ENCODE measurements around the gene BLOC1S2. TPM values are rescaled to one million over a fixed set of nuclear protein-coding genes. Genes with fewer than 3 reads are reported as not detected.

BLOC1S2 gene
- total RNA-seq, 1 donor from 2014 or later: 93.9 TPM

DNA sequence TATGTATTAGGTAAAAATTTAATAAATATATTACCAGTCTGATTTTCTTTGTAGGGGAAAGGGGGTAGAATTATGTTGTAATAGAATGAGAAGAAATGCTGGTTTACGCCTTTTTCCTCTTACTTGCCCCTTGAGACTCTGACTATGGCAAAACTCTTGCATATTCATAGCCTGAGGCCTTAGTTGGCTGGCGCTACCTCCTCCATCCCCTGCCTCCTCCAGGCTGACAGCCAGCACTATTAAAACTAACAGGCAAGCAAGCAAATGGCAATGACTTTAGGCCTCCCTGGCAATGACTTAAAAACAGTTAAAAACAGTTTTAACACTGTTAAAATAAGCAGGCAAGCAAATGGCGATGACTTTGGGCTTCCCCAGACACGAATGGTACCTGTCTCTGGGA lies 29.1 kb upstream of the BLOC1S2 start:
- no peak overlapping the region for H3K4me2 ChIP-seq (ENCODE audit: low read length)
- no peak overlapping the region for H3K27ac Mint-ChIP-seq (ENCODE audit: unreplicated experiment)
- no peaks in the 10 kb centered on the region for H3K36me3 ChIP-seq (ENCODE audit: insufficient read depth, low read length)
- no peak overlapping the region for H3K4me3 Mint-ChIP-seq (ENCODE audit: unreplicated experiment)
- DNase-seq (ENCODE audit: low read depth) (no peak), FAIRE-seq (no peak)
- H3K9me3 ChIP-seq (ENCODE audit: insufficient read depth, low read depth, low read length): no peaks in the 10 kb centered on the region
- H2AFZ ChIP-seq (ENCODE audit: low read depth, low read length): no peak overlapping the region
- no peaks in the 10 kb centered on the region for H3K36me3 Mint-ChIP-seq (ENCODE audit: low read depth, unreplicated experiment)
- H3K4me1 ChIP-seq (ENCODE audit: insufficient read depth, low read length): no peaks in the 10 kb centered on the region
- H3K9ac ChIP-seq (ENCODE audit: low read length): no peak overlapping the region
- no peaks in the 10 kb centered on the region for H3K79me2 ChIP-seq (ENCODE audit: insufficient read depth, low read length)
- no peaks in the 10 kb centered on the region for H3K9me3 Mint-ChIP-seq (ENCODE audit: unreplicated experiment)
- peaks cover 32% of the 10 kb centered on the region for H3K27me3 Mint-ChIP-seq (ENCODE audit: low read depth, unreplicated experiment)
- no peak overlapping the region for H3K27ac ChIP-seq (ENCODE audit: low read depth, low read length)
- H3K4me1 Mint-ChIP-seq (ENCODE audit: low read depth, unreplicated experiment): peaks cover 4% of the 10 kb centered on the region
- no peak for TF ChIP-seq EZH2 (IDR thresholded peaks at IDR 0.05; ENCODE audit: insufficient read depth, low read length)
- no peak for TF ChIP-seq CTCF (IDR thresholded peaks at IDR 0.05; ENCODE audit: insufficient read depth, low read depth, low read length)
- H4K20me1 ChIP-seq (ENCODE audit: insufficient read depth, low read length): no peaks in the 10 kb centered on the region
- peaks cover 33% of the 10 kb centered on the region for H3K27me3 ChIP-seq (ENCODE audit: insufficient read depth, low read length)
- no peak overlapping the region for H3K4me3 ChIP-seq (ENCODE audit: insufficient read depth, low read depth, low read length)

DNA sequence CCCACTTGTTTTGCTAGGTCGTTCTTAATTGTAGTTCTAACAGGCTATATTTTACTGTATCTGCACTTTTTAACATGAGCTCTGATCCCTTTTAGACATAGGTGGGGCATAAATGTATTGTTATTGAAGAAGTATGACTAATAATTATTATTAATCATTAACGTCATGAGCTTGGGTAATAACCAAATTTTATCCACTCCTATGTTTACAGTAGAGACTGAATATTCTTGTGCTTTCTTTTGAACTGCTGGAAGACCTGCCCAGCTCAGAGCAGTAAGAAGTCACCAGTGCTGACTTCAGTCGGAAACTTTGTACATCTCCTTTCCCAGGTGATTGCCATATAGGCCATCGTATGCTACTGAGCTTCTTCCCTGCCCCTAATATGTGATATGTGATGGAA lies 24.8 kb upstream of the BLOC1S2 start:
- H3K4me1 Mint-ChIP-seq (ENCODE audit: low read depth, unreplicated experiment): peaks cover 5% of the 10 kb centered on the region
- H3K36me3 Mint-ChIP-seq (ENCODE audit: low read depth, unreplicated experiment): no peaks in the 10 kb centered on the region
- Histone ChIP-seq H3K27ac (ENCODE audit: low read depth, low read length) (no peak overlapping the region), H3K79me2 (ENCODE audit: insufficient read depth, low read length) (no peaks in the 10 kb centered on the region), H4K20me1 (ENCODE audit: insufficient read depth, low read length) (no peaks in the 10 kb centered on the region), H2AFZ (ENCODE audit: low read depth, low read length) (no peak overlapping the region), H3K4me2 (ENCODE audit: low read length) (no peak overlapping the region), H3K9ac (ENCODE audit: low read length) (no peak overlapping the region), H3K9me3 (ENCODE audit: insufficient read depth, low read depth, low read length) (no peaks in the 10 kb centered on the region), H3K4me3 (ENCODE audit: insufficient read depth, low read depth, low read length) (no peak overlapping the region), H3K27me3 (ENCODE audit: insufficient read depth, low read length) (peaks cover 42% of the 10 kb centered on the region), H3K36me3 (ENCODE audit: insufficient read depth, low read length) (no peaks in the 10 kb centered on the region), H3K4me1 (ENCODE audit: insufficient read depth, low read length) (no peaks in the 10 kb centered on the region)
- no peaks in the 10 kb centered on the region for H3K9me3 Mint-ChIP-seq (ENCODE audit: unreplicated experiment)
- TF ChIP-seq EZH2 (IDR thresholded peaks at IDR 0.05; ENCODE audit: insufficient read depth, low read length) (no peak), CTCF (IDR thresholded peaks at IDR 0.05; ENCODE audit: insufficient read depth, low read depth, low read length) (no peak)
- FAIRE-seq (no peak), DNase-seq (ENCODE audit: low read depth) (no peak)
- H3K27me3 Mint-ChIP-seq (ENCODE audit: low read depth, unreplicated experiment): peaks cover 30% of the 10 kb centered on the region
- no peak overlapping the region for H3K27ac Mint-ChIP-seq (ENCODE audit: unreplicated experiment)
- no peak overlapping the region for H3K4me3 Mint-ChIP-seq (ENCODE audit: unreplicated experiment)

DNA sequence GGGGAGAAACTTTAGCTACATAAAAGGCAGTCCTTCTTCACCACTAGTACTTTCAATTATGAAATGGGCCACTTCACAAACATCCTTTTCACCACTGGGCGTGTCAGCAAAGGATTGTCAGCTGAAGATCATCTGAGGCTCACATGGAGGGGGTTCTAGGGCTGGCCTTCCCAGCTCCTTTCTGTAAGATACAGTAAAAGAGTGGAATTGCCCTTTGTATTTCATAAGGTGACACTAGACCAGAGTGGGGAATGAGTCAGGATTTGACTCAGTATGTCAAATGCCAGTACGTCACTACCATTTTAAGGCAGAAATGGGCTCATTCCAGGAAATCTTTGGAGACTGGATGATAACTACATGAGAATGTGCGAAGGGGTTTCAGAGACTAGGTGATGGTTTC lies 21.2 kb upstream of the BLOC1S2 start:
- Histone ChIP-seq H4K20me1 (ENCODE audit: insufficient read depth, low read length) (no peaks in the 10 kb centered on the region), H3K79me2 (ENCODE audit: insufficient read depth, low read length) (no peaks in the 10 kb centered on the region), H2AFZ (ENCODE audit: low read depth, low read length) (no peak overlapping the region), H3K27me3 (ENCODE audit: insufficient read depth, low read length) (peaks cover 29% of the 10 kb centered on the region), H3K4me2 (ENCODE audit: low read length) (no peak overlapping the region), H3K4me3 (ENCODE audit: insufficient read depth, low read depth, low read length) (no peak overlapping the region), H3K9me3 (ENCODE audit: insufficient read depth, low read depth, low read length) (no peaks in the 10 kb centered on the region), H3K36me3 (ENCODE audit: insufficient read depth, low read length) (no peaks in the 10 kb centered on the region), H3K9ac (ENCODE audit: low read length) (no peak overlapping the region), H3K4me1 (ENCODE audit: insufficient read depth, low read length) (no peaks in the 10 kb centered on the region), H3K27ac (ENCODE audit: low read depth, low read length) (no peak overlapping the region)
- Mint-ChIP-seq H3K27me3 (ENCODE audit: low read depth, unreplicated experiment) (peaks cover 20% of the 10 kb centered on the region), H3K27ac (ENCODE audit: unreplicated experiment) (peak overlapping the region; percentile 71), H3K36me3 (ENCODE audit: low read depth, unreplicated experiment) (no peaks in the 10 kb centered on the region), H3K9me3 (ENCODE audit: unreplicated experiment) (no peaks in the 10 kb centered on the region), H3K4me1 (ENCODE audit: low read depth, unreplicated experiment) (peaks cover 5% of the 10 kb centered on the region), H3K4me3 (ENCODE audit: unreplicated experiment) (no peak overlapping the region)
- peak; percentile 48 for DNase-seq (ENCODE audit: low read depth)
- no peak for FAIRE-seq
- no peak for TF ChIP-seq EZH2 (IDR thresholded peaks at IDR 0.05; ENCODE audit: insufficient read depth, low read length)
- no peak for TF ChIP-seq CTCF (IDR thresholded peaks at IDR 0.05; ENCODE audit: insufficient read depth, low read depth, low read length)

All from astrocyte (in vitro differentiated cells and primary cell).